Upper lobe of left lung (tissue), 6 donors: ENCODE data around the gene SETBP1. TPM values are rescaled to one million over a fixed set of nuclear protein-coding genes. Genes with fewer than 3 reads are reported as not detected.

Experiments
- ATAC-seq, 2 donors: fragments of 200-7000 bp; cut with Tn5 transposase; one replicate each; pipeline ENCODE4 v1.9.1; 2022; ENCODE audit warnings: mild to moderate bottlenecking in 2 of 2, moderate library complexity in 2 of 2; ENCODE audit not compliant: low FRiP score in 2 of 2
- DNase-seq, 2 donors: peaks; one replicate each; pipeline ENCODE4 v3.0.0-alpha.2; 2019 to 2020
- H3K27ac ChIP-seq, 4 donors: fragments of 200-600 bp; sonication (generic); one replicate each; pipeline ENCODE4 v1.5.1; 2016 to 2019
- H3K27me3 ChIP-seq, 4 donors: fragments of 200-600 bp; sonication (generic); one replicate each; pipeline ENCODE4 v1.5.1; 2017 to 2019
- H3K36me3 ChIP-seq, 4 donors: fragments of 200-600 bp; sonication (generic); one replicate each; pipeline ENCODE4 v1.5.1; 2016 to 2019
- H3K4me1 ChIP-seq, 4 donors: fragments of 200-600 bp; sonication (generic); one replicate each; pipeline ENCODE4 v1.5.1; 2018 to 2019
- H3K4me3 ChIP-seq, 4 donors: fragments of 200-600 bp; sonication (generic); one replicate each; pipeline ENCODE4 v1.5.1; 2017 to 2019; ENCODE audit warnings: mild to moderate bottlenecking in 2 of 4, moderate library complexity in 1 of 4
- H3K9me3 ChIP-seq, 4 donors: fragments of 200-600 bp; sonication (generic); one replicate each; pipeline ENCODE4 v1.5.1; 2018 to 2019
- EP300 ChIP-seq, 4 donors: sonication (generic); formaldehyde crosslinking; IDR thresholded peaks; one replicate each; pipeline ENCODE4 v1.5.1; 2017; ENCODE audit warnings: antibody characterized with exemption in 4 of 4, control low read depth in 2 of 4
- POLR2A ChIP-seq, 4 donors: fragments of 450-650 bp; IDR thresholded peaks; one replicate each; pipeline ENCODE4 v1.5.1; 2016 to 2017; ENCODE audit warnings: antibody characterized with exemption in 4 of 4, mild to moderate bottlenecking in 2 of 4
- POLR2AphosphoS5 ChIP-seq, 2 donors: sonication (generic); formaldehyde crosslinking; IDR thresholded peaks; one replicate each; pipeline ENCODE4 v1.5.1; 2017; ENCODE audit warnings: antibody characterized with exemption in 2 of 2
- WGBS, 2 donors: methylation state at CpG; one replicate each; pipeline ENCODE4 v1.1.5; 2017 to 2018; 5-methylcytosine and 5-hydroxymethylcytosine counted together
- total RNA-seq, 6 donors: library from RNA; depleted of rRNA in 4 of 6; stranded (reverse); fragments of >200 nt in 4 of 6; gene quantifications; one replicate each; pipeline versions ENCODE4 v1.1.0 to v1.2.1, GENCODE V29; 2016 to 2021
- TF ChIP-seq, protein P1 (sequence below), 6 experiments: fragments of 450-650 bp in 4 of 6; fragments of 200-600 bp in 2 of 6; sonication (generic) in 2 of 6; IDR thresholded peaks; one replicate each; pipeline ENCODE4 v1.5.1; 2016 to 2019; ENCODE audit warnings: antibody characterized with exemption in 6 of 6
- donor health status: DM: no; HTN: no; CAD: no; lungs with moderate emphysema.
- donor health status: DM: no; HTN: yes; CAD: no; lungs with severe emphysema.

Gene SETBP1
- total RNA-seq, 6 donors from 2014 or later = 11.7 to 38.8 (median 16.6) TPM

DNA sequence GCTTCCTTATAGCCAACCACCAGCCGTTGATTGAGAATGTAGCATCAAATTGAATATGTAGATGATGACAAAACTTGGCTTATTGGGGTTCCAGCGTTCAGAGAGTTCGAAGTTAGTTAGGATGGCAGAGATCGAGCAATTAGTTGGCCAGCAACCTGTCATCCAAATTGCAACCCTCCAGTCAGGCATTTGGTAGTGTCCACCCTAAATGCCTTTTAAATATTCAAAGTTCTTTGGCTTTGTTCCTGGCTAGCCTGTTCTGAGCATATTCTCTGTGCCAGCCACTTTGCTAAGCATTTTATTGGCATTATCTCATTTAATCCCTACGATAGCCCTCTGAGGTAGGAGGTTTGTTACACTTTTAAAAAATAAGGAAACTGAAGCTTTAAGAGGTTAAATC lies 342.8 kb downstream of the SETBP1 start:
- no peaks in the 10 kb centered on the region for H3K9me3 ChIP-seq
- no peak for ATAC-seq
- no peak overlapping the region for H3K4me3 ChIP-seq
- WGBS, 2 donors = 90 to 92% methylated on average over 5 of the region's 5 CpGs
- H3K4me1 ChIP-seq = no peaks in the 10 kb centered on the region
- no peaks in the 10 kb centered on the region for H3K36me3 ChIP-seq
- TF ChIP-seq EP300 (IDR thresholded peaks at IDR 0.05) = no peak
- no peak for TF ChIP-seq POLR2A (IDR thresholded peaks at IDR 0.05)
- no peak for TF ChIP-seq POLR2AphosphoS5 (IDR thresholded peaks at IDR 0.05)
- TF ChIP-seq, protein P1, sequence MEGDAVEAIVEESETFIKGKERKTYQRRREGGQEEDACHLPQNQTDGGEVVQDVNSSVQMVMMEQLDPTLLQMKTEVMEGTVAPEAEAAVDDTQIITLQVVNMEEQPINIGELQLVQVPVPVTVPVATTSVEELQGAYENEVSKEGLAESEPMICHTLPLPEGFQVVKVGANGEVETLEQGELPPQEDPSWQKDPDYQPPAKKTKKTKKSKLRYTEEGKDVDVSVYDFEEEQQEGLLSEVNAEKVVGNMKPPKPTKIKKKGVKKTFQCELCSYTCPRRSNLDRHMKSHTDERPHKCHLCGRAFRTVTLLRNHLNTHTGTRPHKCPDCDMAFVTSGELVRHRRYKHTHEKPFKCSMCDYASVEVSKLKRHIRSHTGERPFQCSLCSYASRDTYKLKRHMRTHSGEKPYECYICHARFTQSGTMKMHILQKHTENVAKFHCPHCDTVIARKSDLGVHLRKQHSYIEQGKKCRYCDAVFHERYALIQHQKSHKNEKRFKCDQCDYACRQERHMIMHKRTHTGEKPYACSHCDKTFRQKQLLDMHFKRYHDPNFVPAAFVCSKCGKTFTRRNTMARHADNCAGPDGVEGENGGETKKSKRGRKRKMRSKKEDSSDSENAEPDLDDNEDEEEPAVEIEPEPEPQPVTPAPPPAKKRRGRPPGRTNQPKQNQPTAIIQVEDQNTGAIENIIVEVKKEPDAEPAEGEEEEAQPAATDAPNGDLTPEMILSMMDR (IDR thresholded peaks at IDR 0.05) = no peak
- no peak for DNase-seq
- no peaks in the 10 kb centered on the region for H3K27me3 ChIP-seq
- H3K27ac ChIP-seq = no peak overlapping the region

DNA sequence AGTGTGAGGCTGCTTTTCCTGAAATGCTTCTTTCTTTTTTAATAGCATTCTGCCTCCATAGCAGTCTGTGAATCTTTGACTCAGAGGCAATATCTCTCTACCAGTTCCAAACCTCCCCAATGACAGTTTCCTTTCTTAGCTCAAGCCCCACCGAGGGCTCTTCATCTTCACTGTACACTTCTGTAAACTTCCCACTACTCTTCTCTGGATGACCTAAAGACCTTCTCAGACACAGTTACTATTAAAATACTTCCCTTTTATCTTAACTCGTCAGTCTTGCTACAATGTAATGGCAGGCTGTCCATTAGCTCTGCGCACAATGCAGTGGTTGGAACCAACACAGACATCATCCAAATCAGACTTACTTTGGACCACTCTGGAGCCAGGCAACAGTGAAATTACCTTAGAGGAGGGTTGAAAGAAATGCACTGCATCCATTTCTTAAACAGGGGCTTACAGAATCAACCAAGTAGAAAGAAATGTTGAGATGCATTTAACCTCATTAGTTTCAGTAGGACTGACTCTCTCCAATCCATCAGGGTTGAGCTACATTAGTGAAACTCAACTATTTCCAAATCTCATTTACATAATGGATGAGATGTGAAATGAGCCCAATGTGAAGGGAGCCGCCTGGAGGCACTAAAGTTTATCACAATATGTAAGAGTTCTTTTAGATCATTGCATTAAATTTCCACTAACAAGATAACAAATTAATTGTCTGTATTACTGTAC lies 343.8 kb downstream of the SETBP1 start:
- Histone ChIP-seq H3K36me3 (no peaks in the 10 kb centered on the region), H3K4me1 (no peaks in the 10 kb centered on the region), H3K27me3 (no peaks in the 10 kb centered on the region), H3K4me3 (no peak overlapping the region), H3K9me3 (no peaks in the 10 kb centered on the region), H3K27ac (no peak overlapping the region)
- no peak for ATAC-seq
- DNase-seq = no peak
- 64 to 71% methylated on average over 4 of the region's 4 CpGs for WGBS, 2 donors
- TF ChIP-seq, protein P1 (IDR thresholded peaks at IDR 0.05) = no peak

DNA sequence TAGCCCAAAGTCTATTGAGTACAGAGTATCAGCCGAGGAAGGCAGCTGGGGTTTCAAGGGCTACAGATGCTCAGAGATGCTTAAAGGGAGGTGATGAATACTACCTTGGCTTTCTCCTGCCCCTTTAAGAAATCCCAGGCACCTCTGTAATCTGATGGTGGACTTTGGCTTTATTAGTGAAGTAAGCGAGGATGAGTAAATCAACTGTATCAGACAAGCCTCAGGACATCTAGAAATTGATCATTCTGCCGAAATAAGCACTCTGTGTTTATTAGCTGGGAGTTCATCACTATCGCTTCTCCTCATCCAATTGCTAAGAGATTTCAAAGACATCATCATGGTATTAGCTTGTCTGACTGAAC lies 344.4 kb downstream of the SETBP1 start:
- ATAC-seq = no peak
- H3K27me3 ChIP-seq = no peaks in the 10 kb centered on the region
- H3K4me3 ChIP-seq = no peak overlapping the region
- H3K9me3 ChIP-seq = no peaks in the 10 kb centered on the region
- 95 to 97% methylated on average over 4 of the region's 4 CpGs for WGBS, 2 donors
- no peaks in the 10 kb centered on the region for H3K4me1 ChIP-seq
- no peak overlapping the region for H3K27ac ChIP-seq
- no peak for DNase-seq
- no peaks in the 10 kb centered on the region for H3K36me3 ChIP-seq
- TF ChIP-seq EP300 (IDR thresholded peaks at IDR 0.05) (no peak), POLR2A (IDR thresholded peaks at IDR 0.05) (no peak), POLR2AphosphoS5 (IDR thresholded peaks at IDR 0.05) (no peak)
- TF ChIP-seq, protein P1 (IDR thresholded peaks at IDR 0.05) = no peak

DNA sequence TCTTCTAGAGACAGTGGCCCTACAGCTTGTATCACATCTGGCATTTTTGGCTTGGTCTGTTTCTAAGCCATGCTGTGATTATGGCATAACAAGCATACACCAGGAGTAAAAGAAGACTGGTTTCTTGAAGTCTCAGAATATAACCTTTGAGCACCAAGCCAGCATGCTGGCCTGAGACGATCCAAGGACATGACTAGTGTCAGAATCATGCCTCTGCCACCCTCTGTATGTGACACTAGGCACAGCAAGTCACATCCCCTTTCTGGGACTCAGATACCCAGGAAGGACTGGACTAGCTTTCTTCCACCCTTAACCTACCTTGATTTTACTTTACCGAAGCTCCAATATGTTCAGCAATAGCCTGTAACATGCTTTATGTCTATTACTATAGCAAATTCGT lies 345.5 kb downstream of the SETBP1 start:
- H3K4me1 ChIP-seq = no peaks in the 10 kb centered on the region
- DNase-seq = no peak
- no peak for ATAC-seq

More for the DNA sequence above, 345.5 kb downstream of the SETBP1 start:
- Histone ChIP-seq H3K9me3 (no peaks in the 10 kb centered on the region), H3K27ac (no peak overlapping the region), H3K27me3 (no peaks in the 10 kb centered on the region), H3K36me3 (no peaks in the 10 kb centered on the region), H3K4me3 (no peak overlapping the region)
- TF ChIP-seq, protein P1 (IDR thresholded peaks at IDR 0.05) = no peak
- TF ChIP-seq EP300 (IDR thresholded peaks at IDR 0.05) = no peak
- no peak for TF ChIP-seq POLR2AphosphoS5 (IDR thresholded peaks at IDR 0.05)
- TF ChIP-seq POLR2A (IDR thresholded peaks at IDR 0.05) = no peak
- WGBS, 2 donors = 77 to 88% methylated on average over 3 of the region's 3 CpGs
